NCI-H1694 treated with DMSO at 0.1 percent for 48 hours (cell line): ENCODE results near the gene CHMP3.
A peak's percentile ranks its signal among the peaks of the same experiment; 100 is the strongest.

Source experiments
- DNase-seq: peaks from one replicate; lab custom pipeline; 2025; lab: John Stamatoyannopoulos, UW

CHMP3 gene

DNA sequence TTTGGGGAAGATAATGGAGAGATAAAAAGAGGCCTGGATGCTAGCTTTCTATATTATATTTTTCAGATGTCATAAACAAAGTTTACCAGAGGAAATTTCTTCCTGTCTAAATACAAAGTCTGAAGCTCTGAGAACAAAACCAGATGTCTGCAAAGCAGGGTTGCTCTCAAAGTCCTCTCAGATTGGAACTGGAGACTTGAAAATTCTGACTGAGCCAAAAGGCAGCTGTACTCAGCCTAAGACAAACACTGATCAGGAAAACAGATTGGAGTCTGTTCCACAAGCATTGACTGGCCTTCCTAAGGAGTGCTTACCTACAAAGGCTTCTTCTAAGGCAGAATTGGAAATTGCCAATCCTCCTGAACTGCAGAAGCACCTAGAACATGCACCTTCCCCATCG, 96.9 kb downstream of the CHMP3 start:
- no peak for DNase-seq

DNA sequence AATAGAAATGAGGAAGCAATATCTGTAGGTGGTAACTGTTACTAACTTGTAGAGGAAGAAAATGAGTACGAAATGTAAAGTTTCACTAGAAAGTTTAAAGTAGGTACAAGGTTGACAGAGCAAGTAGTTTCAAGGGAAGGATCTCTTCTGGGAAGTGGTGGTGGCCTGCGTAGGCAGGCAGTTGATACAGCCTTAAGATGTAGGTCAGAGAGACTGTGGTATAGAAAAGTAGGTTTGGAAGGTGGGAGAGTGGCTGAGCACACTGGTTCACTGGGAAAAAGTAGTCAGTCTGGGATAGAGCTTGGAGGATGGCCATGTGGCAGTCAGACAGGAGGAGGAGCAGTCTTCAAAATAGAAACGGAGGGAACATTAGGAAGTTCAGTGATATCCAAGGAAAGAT, 98.6 kb downstream of the CHMP3 start:
- DNase-seq: no peak

GRCh38 chr2:86461042-86461743, 102.0 kb downstream of the CHMP3 start:
- no peak for DNase-seq

DNA sequence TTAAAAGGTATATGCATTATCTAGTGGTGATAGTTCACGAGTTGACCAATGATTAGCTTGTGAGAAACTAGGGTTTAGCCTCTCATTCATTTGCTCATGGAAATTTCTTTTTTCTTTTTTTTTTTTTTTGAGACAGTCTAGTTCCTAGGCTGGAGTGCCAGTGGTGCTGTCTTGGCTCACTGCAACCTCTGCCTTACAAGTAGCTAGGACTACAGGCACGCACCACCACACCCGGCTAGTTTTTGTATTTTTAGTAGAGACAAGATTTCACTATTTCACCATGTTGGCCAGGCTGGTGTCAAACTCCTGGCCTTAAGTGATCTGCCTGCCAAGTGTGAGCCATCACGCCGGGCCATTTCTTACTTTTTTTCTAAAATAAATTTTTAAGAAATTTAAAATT, 108.1 kb downstream of the CHMP3 start:
- DNase-seq: no peak

DNA sequence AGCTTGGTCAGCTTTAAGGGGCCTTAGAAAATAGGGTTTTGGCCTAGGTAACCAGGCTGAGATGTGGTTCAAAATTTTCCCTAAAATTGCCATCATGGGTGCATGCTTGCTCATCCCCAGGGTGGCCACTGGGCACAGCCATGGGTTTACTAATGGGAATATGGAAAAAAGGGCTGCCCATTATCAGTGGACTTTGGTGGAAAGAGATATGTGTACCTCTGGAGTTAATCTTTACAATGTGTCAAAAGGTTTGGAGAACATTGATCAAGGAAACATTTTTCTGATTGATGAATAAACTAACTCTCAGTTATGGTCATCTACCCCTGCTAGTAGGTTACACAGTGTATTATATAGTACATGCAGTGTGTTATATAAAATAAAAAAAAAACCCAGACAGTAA, 109.0 kb downstream of the CHMP3 start:
- no peak for DNase-seq

- DNase-seq: peak; percentile 45
Measured at GRCh38 chr2:86453836-86454235, 109.4 kb downstream of the CHMP3 start.
